Stimulated activated CD8-positive, alpha-beta memory T cell treated with anti-CD3 and anti-CD28 coated beads, Interleukin-7, amount 100 ng/mL, for 48 hours (primary cell): Measurements from ENCODE around the gene EXOC4.
"Not testable (repeated sequence)": the region's sequence is repeated elsewhere in the genome, so short reads cannot be mapped to it uniquely, and the experiment has no call there.

Experiments used
- DNase-seq, 2 donors: peaks; one replicate each; pipeline ENCODE4 v3.0.0-alpha.2; 2020; ENCODE audit warnings: low read depth in 1 of 2; ENCODE audit errors: extremely low read depth in 1 of 2

The EXOC4 gene

GRCh38 chr7:133993547-133993946 is 740.7 kb downstream of the EXOC4 start:
- no peak for DNase-seq

- not testable (repeated sequence) for DNase-seq
These were observed 741.2 kb downstream of the EXOC4 start for GRCh38 chr7:133994100-133994499.

- DNase-seq = no peak
These were observed 744.6 kb downstream of the EXOC4 start for GRCh38 chr7:133997463-133997862.

GRCh38 chr7:133999178-133999577 is 746.3 kb downstream of the EXOC4 start:
- no peak for DNase-seq

- no peak for DNase-seq
These were observed 752.1 kb downstream of the EXOC4 start for GRCh38 chr7:134004829-134005505.

- DNase-seq = no peak
These were observed 756.6 kb downstream of the EXOC4 start for GRCh38 chr7:134009314-134010110.

GRCh38 chr7:134013249-134013648 is 760.4 kb downstream of the EXOC4 start:
- no peak for DNase-seq

GRCh38 chr7:134014935-134015334 is 762.1 kb downstream of the EXOC4 start:
- DNase-seq = no peak

- no peak for DNase-seq
These were observed 763.5 kb downstream of the EXOC4 start for GRCh38 chr7:134016223-134016941.

GRCh38 chr7:134016942-134017303 is 764.0 kb downstream of the EXOC4 start:
- no peak for DNase-seq

GRCh38 chr7:134018306-134018705 is 765.4 kb downstream of the EXOC4 start:
- no peak for DNase-seq

GRCh38 chr7:134019251-134019650 is 766.4 kb downstream of the EXOC4 start:
- no peak for DNase-seq

- no peak for DNase-seq
These were observed 769.0 kb downstream of the EXOC4 start for GRCh38 chr7:134021836-134022235.

- no peak for DNase-seq
These were observed 769.5 kb downstream of the EXOC4 start for GRCh38 chr7:134022286-134022911.

- no peak for DNase-seq
These were observed 771.9 kb downstream of the EXOC4 start for GRCh38 chr7:134024739-134025138.

- no peak for DNase-seq
These were observed 776.0 kb downstream of the EXOC4 start for GRCh38 chr7:134028853-134029252.

- DNase-seq = no peak
These were observed 776.9 kb downstream of the EXOC4 start for GRCh38 chr7:134029743-134030142.

- no peak for DNase-seq
These were observed 777.6 kb downstream of the EXOC4 start for GRCh38 chr7:134030460-134030865.

- no peak for DNase-seq
These were observed 779.1 kb downstream of the EXOC4 start for GRCh38 chr7:134031835-134032617.

- no peak for DNase-seq
These were observed 781.8 kb downstream of the EXOC4 start for GRCh38 chr7:134034652-134035051.

- DNase-seq = no peak
These were observed 785.1 kb downstream of the EXOC4 start for GRCh38 chr7:134037991-134038390.
